Measurements from ENCODE around the gene JADE3. TPM values are rescaled to one million over a fixed set of nuclear protein-coding genes. Genes with fewer than 3 reads are reported as not detected.

JADE3 gene
- total and polyA plus RNA-seq, 2 experiments from 2014 or later = 4.5 to 15.3 TPM

GRCh38 chrX:46957297-46957696, 45.1 kb downstream of the JADE3 start (continued):
- TF ChIP-seq REST (IDR thresholded peaks at IDR 0.05; ENCODE audit: unreplicated experiment) = no peak

DNA sequence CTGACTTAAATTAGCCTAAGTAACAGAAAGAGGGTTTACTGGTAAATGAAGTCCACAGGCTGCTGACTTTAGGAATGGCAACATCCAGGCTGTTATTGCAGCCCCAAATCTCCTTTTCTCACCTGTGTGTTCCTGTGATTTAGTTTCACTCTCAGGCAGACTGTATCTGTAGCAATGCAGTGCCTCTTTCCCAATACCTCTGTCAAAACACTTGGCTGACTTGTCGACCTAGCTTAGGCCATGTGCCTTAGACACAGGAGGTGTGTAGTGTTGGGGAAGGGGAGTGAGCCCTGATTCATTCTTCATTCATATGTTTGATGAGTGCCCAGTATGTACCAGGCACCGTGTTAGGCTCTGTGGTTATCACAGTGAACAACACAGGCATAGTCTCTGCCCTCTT, 46.9 kb downstream of the JADE3 start:
- Histone ChIP-seq H3K79me2 (replicated peaks; ENCODE audit: insufficient read depth) (peaks cover 93% of the 10 kb centered on the region), H4K20me1 (replicated peaks; ENCODE audit: insufficient read depth) (no peaks in the 10 kb centered on the region), H3K4me1 (ENCODE audit: insufficient read depth) (peaks cover 29% of the 10 kb centered on the region), H3K4me2 (no peak overlapping the region), H3K36me3 (ENCODE audit: insufficient read depth) (no peaks in the 10 kb centered on the region), H3F3A (replicated peaks; ENCODE audit: low read depth) (no peaks in the 10 kb centered on the region), H2AFZ (no peak overlapping the region), H3K27ac (ENCODE audit: low read depth) (no peak overlapping the region), H3K4me3 (no peak overlapping the region), H3K27me3 (ENCODE audit: insufficient read depth) (no peaks in the 10 kb centered on the region), H3K9me2 (ENCODE audit: insufficient read depth) (no peaks in the 10 kb centered on the region)
- DNase-seq (ENCODE audit: low spot score) (no peak), ATAC-seq (no peak)
- H3K4me3 Mint-ChIP-seq = no peak overlapping the region
- no peaks in the 10 kb centered on the region for H3K36me3 Mint-ChIP-seq (ENCODE audit: low read depth)
- peaks cover 43% of the 10 kb centered on the region for H3K4me1 Mint-ChIP-seq
- no peak overlapping the region for H3K27ac Mint-ChIP-seq
- no peaks in the 10 kb centered on the region for H3K9me3 Mint-ChIP-seq
- no peaks in the 10 kb centered on the region for H3K27me3 Mint-ChIP-seq (ENCODE audit: insufficient read depth, low read depth, poor library complexity)
- no peak for TF ChIP-seq NANOG (IDR thresholded peaks at IDR 0.05; ENCODE audit: borderline replicate concordance)

- ATAC-seq = no peak
- no peak for TF ChIP-seq EZH2phosphoT487 (IDR thresholded peaks at IDR 0.05; ENCODE audit: unreplicated experiment)
- TF ChIP-seq ZNF114 (CRISPR knock-in tag; IDR thresholded peaks at IDR 0.05) = no peak
- TF ChIP-seq NANOG (IDR thresholded peaks at IDR 0.05; ENCODE audit: borderline replicate concordance) = no peak
- no peak for TF ChIP-seq JUNB (IDR thresholded peaks at IDR 0.05; ENCODE audit: unreplicated experiment)
- no peak for TF ChIP-seq CREB1 (CRISPR knock-in tag; IDR thresholded peaks at IDR 0.05; ENCODE audit: low read depth)
- no peak for TF ChIP-seq STAT1 (IDR thresholded peaks at IDR 0.05; ENCODE audit: unreplicated experiment)
- no peak for TF ChIP-seq REST (IDR thresholded peaks at IDR 0.05; ENCODE audit: unreplicated experiment)
- TF ChIP-seq CTCF (conservative IDR thresholded peaks at IDR 0.05; ENCODE audit: low read depth in 2 of 2) = no peak
Observed at GRCh38 chrX:46959985-46960700, 47.9 kb downstream of the JADE3 start.

More at GRCh38 chrX:46959985-46960700, 47.9 kb downstream of the JADE3 start:
- no peak for DNase-seq (ENCODE audit: low spot score)
- Histone ChIP-seq H3F3A (replicated peaks; ENCODE audit: low read depth) (no peaks in the 10 kb centered on the region), H2AFZ (no peak overlapping the region), H3K79me2 (replicated peaks; ENCODE audit: insufficient read depth) (peaks cover 88% of the 10 kb centered on the region), H3K27me3 (ENCODE audit: insufficient read depth) (no peaks in the 10 kb centered on the region), H3K4me3 (no peak overlapping the region), H3K4me1 (ENCODE audit: insufficient read depth) (peaks cover 24% of the 10 kb centered on the region), H3K27ac (ENCODE audit: low read depth) (no peak overlapping the region), H3K4me2 (no peak overlapping the region), H3K9me2 (ENCODE audit: insufficient read depth) (no peaks in the 10 kb centered on the region), H4K20me1 (replicated peaks; ENCODE audit: insufficient read depth) (no peaks in the 10 kb centered on the region), H3K36me3 (ENCODE audit: insufficient read depth) (no peaks in the 10 kb centered on the region)
- no peaks in the 10 kb centered on the region for H3K27me3 Mint-ChIP-seq (ENCODE audit: insufficient read depth, low read depth, poor library complexity)
- H3K9me3 Mint-ChIP-seq = no peaks in the 10 kb centered on the region
- H3K36me3 Mint-ChIP-seq (ENCODE audit: low read depth) = no peaks in the 10 kb centered on the region
- peak overlapping the region; percentile 31; the same call in 1 of the 2 replicates for H3K27ac Mint-ChIP-seq
- no peak overlapping the region for H3K4me3 Mint-ChIP-seq
- H3K4me1 Mint-ChIP-seq = peaks cover 43% of the 10 kb centered on the region

Data from GM23338 (cell line).